Right lobe of liver (tissue), 4 donors: ENCODE measurements around the gene CCDC136.

ENCODE experiments used
- CTCF ChIP-seq, 4 donors: fragments of 200-600 bp in 3 of 4; fragments of 450-650 bp in 1 of 4; IDR thresholded peaks; one replicate each; pipeline versions ENCODE4 v1.5.1 to v1.8.0; 2016 to 2022; ENCODE audit warnings: antibody characterized with exemption in 4 of 4, mild to moderate bottlenecking in 2 of 4
- POLR2A ChIP-seq: fragments of 450-650 bp; IDR thresholded peaks from one replicate; pipeline ENCODE4 v1.6.1; 2017; ENCODE audit warnings: antibody characterized with exemption, mild to moderate bottlenecking
- donor health status: DM: no; HTN: no; CAD: no.
- donor health status: DM: no; HTN: no; CAD: no.
- donor health status: DM: no; HTN: yes; CAD: no.

- no peak for TF ChIP-seq POLR2A
- TF ChIP-seq CTCF (IDR thresholded peaks at IDR 0.05) = no peak
These were observed 64.4 kb downstream of the CCDC136 start for GRCh38 chr7:128856001-128856718.
